Measurements from ENCODE around the gene METTL22.

The METTL22 gene

DNA sequence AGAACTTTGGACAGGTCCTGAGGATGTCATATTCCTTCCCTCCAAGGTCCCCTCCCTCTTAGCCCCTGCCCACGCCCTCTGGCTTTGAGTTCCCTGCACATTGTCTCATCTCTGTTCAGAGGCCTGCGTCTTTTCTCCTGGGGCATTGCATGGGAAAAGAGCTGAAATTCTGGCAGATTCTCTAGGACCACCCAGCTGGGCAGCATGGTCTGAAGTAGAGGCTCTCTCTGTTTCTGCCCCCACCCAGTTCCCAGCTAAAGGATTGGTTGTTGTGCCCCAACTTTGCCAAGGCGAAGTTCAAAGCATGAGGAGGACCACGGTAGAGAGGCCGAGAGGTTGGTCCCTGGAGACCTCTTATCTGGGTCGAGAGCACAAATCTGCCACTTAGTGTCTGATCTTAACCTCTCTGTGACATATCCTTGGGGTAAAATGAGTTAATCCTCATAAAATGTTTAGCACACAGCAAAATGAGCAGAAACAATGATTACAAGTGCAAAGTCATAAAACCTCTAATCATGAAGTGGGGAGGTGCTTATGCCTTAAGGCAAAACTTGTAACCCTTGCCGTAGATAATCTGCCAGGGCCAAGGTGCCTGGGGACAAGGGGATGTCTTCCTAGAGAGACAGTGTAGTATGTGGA lies 55.4 kb downstream of the METTL22 start:
- H3K4me3 ChIP-seq (ENCODE audit: low read depth in 1 of 2, low read length in 2 of 2) = no peak overlapping the region
- peaks cover 3% of the 10 kb centered on the region; the same call in 1 of the 2 replicates for H3K79me2 ChIP-seq (ENCODE audit: insufficient read depth, low read length)
- TF ChIP-seq EZH2 (IDR thresholded peaks at IDR 0.05; ENCODE audit: borderline replicate concordance, low read depth, low read length, severe bottlenecking) = no peak
- TF ChIP-seq, protein P1, sequence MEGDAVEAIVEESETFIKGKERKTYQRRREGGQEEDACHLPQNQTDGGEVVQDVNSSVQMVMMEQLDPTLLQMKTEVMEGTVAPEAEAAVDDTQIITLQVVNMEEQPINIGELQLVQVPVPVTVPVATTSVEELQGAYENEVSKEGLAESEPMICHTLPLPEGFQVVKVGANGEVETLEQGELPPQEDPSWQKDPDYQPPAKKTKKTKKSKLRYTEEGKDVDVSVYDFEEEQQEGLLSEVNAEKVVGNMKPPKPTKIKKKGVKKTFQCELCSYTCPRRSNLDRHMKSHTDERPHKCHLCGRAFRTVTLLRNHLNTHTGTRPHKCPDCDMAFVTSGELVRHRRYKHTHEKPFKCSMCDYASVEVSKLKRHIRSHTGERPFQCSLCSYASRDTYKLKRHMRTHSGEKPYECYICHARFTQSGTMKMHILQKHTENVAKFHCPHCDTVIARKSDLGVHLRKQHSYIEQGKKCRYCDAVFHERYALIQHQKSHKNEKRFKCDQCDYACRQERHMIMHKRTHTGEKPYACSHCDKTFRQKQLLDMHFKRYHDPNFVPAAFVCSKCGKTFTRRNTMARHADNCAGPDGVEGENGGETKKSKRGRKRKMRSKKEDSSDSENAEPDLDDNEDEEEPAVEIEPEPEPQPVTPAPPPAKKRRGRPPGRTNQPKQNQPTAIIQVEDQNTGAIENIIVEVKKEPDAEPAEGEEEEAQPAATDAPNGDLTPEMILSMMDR (IDR thresholded peaks at IDR 0.05; ENCODE audit: borderline replicate concordance, extremely low read depth, low read length, poor library complexity, severe bottlenecking) = no peak
- no peak overlapping the region for H3K27ac ChIP-seq (ENCODE audit: low read length)
- peaks cover 6% of the 10 kb centered on the region for H4K20me1 ChIP-seq (ENCODE audit: insufficient read depth, low read length)
- no peak overlapping the region for H3K4me2 ChIP-seq (ENCODE audit: insufficient read depth, low read length)
- DNase-seq (no peak), ATAC-seq (ENCODE audit: insufficient read depth, low read depth) (no peak)
- no peak overlapping the region for H2AFZ ChIP-seq (ENCODE audit: low read depth, low read length)
- no peaks in the 10 kb centered on the region for H3K27me3 ChIP-seq (ENCODE audit: insufficient read depth, low read length, poor library complexity)
- peaks cover 14% of the 10 kb centered on the region for H3K4me1 ChIP-seq (ENCODE audit: insufficient read depth, low read length)
- no peaks in the 10 kb centered on the region for H3K36me3 ChIP-seq (ENCODE audit: insufficient read depth, low read length)
- H3K9ac ChIP-seq (ENCODE audit: low read depth, low read length) = no peak overlapping the region
- H3K9me3 ChIP-seq (ENCODE audit: insufficient read depth, low read length, severe bottlenecking) = no peaks in the 10 kb centered on the region

DNA sequence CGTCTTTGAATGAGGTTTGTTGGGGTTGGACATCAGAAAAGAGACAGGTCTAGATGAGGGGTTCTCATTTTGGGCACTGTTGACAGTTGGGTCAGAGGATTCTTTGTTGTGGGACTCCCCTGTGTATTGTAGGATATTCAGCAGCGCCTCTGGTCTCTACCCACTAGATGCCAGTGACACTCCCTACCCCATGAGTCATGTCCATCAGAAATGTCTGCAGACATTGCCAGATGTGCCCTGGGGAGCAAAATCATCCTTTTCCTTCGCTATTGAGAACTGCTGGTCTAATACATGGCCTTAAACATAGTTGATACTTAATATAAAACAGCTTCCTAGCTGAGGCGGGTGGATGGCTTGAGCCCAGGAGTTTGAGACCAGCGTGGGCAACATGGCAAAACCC lies 56.0 kb downstream of the METTL22 start:
- Histone ChIP-seq H3K4me3 (ENCODE audit: low read depth in 1 of 2, low read length in 2 of 2) (no peak overlapping the region), H3K4me2 (ENCODE audit: insufficient read depth, low read length) (no peak overlapping the region), H3K36me3 (ENCODE audit: insufficient read depth, low read length) (no peaks in the 10 kb centered on the region), H3K9me3 (ENCODE audit: insufficient read depth, low read length, severe bottlenecking) (no peaks in the 10 kb centered on the region), H4K20me1 (ENCODE audit: insufficient read depth, low read length) (peaks cover 6% of the 10 kb centered on the region), H3K9ac (ENCODE audit: low read depth, low read length) (no peak overlapping the region), H3K4me1 (ENCODE audit: insufficient read depth, low read length) (peaks cover 14% of the 10 kb centered on the region), H3K27ac (ENCODE audit: low read length) (no peak overlapping the region), H3K79me2 (ENCODE audit: insufficient read depth, low read length) (peaks cover 3% of the 10 kb centered on the region; the same call in 1 of the 2 replicates), H3K27me3 (ENCODE audit: insufficient read depth, low read length, poor library complexity) (no peaks in the 10 kb centered on the region), H2AFZ (ENCODE audit: low read depth, low read length) (no peak overlapping the region)
- TF ChIP-seq, protein P1 (IDR thresholded peaks at IDR 0.05; ENCODE audit: borderline replicate concordance, extremely low read depth, low read length, poor library complexity, severe bottlenecking) = no peak
- no peak for TF ChIP-seq EZH2 (IDR thresholded peaks at IDR 0.05; ENCODE audit: borderline replicate concordance, low read depth, low read length, severe bottlenecking)
- ATAC-seq (ENCODE audit: insufficient read depth, low read depth) = no peak
- no peak for DNase-seq

DNA sequence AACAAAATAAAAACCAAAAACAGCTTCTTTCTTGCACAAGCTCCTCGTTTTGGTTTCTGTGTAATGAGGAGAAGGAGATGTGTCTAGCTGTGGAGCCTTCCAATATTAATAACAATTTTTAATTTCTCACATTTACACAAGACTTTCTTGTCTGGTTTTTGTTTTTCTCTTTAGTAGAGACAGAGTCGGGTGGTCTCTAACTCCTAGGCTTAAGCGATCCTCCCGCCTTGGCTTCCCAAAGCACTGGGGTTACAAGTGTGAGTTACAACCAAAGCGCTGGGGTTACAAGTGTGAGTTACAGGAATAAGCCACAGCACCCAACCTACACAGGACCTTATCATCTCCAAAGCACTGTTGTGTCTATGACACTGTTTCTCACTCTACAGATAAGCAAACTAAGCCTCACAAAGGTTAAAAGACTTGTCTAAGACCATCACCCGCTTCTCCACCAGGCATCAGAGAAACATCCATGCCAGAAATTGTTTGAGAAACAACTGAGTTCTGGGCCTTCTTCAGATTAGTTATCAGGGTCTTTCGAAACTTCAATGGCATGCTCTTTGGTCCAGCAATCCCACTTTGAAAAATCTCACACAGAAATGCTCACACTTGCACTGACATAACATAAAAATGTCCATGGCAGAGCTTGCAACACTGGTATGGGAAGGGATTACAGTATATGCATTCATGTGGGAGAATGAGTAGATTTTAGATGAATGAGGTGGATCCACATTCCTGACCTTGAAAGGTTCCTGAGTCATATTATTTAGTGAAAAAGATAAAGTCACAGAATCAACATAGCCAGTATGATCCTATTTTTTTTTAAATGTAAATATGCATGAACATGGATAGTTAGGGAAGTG lies 56.8 kb downstream of the METTL22 start:
- H3K9ac ChIP-seq (ENCODE audit: low read depth, low read length) = no peak overlapping the region
- H3K4me1 ChIP-seq (ENCODE audit: insufficient read depth, low read length) = peaks cover 14% of the 10 kb centered on the region
- H3K27me3 ChIP-seq (ENCODE audit: insufficient read depth, low read length, poor library complexity) = no peaks in the 10 kb centered on the region
- no peak overlapping the region for H2AFZ ChIP-seq (ENCODE audit: low read depth, low read length)
- no peak for DNase-seq
- no peak overlapping the region for H3K27ac ChIP-seq (ENCODE audit: low read length)
- no peak overlapping the region for H3K4me3 ChIP-seq (ENCODE audit: low read depth in 1 of 2, low read length in 2 of 2)
- H3K9me3 ChIP-seq (ENCODE audit: insufficient read depth, low read length, severe bottlenecking) = no peaks in the 10 kb centered on the region
- no peaks in the 10 kb centered on the region for H3K36me3 ChIP-seq (ENCODE audit: insufficient read depth, low read length)
- peaks cover 6% of the 10 kb centered on the region for H4K20me1 ChIP-seq (ENCODE audit: insufficient read depth, low read length)
- ATAC-seq (ENCODE audit: insufficient read depth, low read depth) = no peak
- no peak for TF ChIP-seq EZH2 (IDR thresholded peaks at IDR 0.05; ENCODE audit: borderline replicate concordance, low read depth, low read length, severe bottlenecking)
- TF ChIP-seq, protein P1 (IDR thresholded peaks at IDR 0.05; ENCODE audit: borderline replicate concordance, extremely low read depth, low read length, poor library complexity, severe bottlenecking) = no peak
- H3K4me2 ChIP-seq (ENCODE audit: insufficient read depth, low read length) = no peak overlapping the region
- peaks cover 3% of the 10 kb centered on the region; the same call in 1 of the 2 replicates for H3K79me2 ChIP-seq (ENCODE audit: insufficient read depth, low read length)

All from DND-41 (cell line).